Activated CD8-positive, alpha-beta memory T cell treated with anti-CD3 and anti-CD28 coated beads, Interleukin-2, amount 50 U/mL, for 1 hour (primary cell): Measurements from ENCODE around the gene HDX.
"Not testable (repeated sequence)": the region's sequence is repeated elsewhere in the genome, so short reads cannot be mapped to it uniquely, and the experiment has no call there.

ENCODE experiments used
- DNase-seq: peaks from one replicate; pipeline ENCODE4 v3.0.0-alpha.2; 2020; ENCODE audit errors: extremely low read depth

The HDX gene

GRCh38 chrX:84339507-84340364 is 162.5 kb downstream of the HDX start:
- DNase-seq: no peak

- no peak for DNase-seq
Observed at GRCh38 chrX:84336646-84337045, 165.6 kb downstream of the HDX start.

GRCh38 chrX:84335121-84335520 is 167.1 kb downstream of the HDX start:
- no peak for DNase-seq

GRCh38 chrX:84322083-84322827 is 180.0 kb downstream of the HDX start:
- DNase-seq: no peak

GRCh38 chrX:84320614-84321013 is 181.6 kb downstream of the HDX start:
- no peak for DNase-seq

- no peak for DNase-seq
Observed at GRCh38 chrX:84320023-84320422, 182.2 kb downstream of the HDX start.

- DNase-seq: no peak
Observed at GRCh38 chrX:84318661-84319060, 183.6 kb downstream of the HDX start.

GRCh38 chrX:84315946-84316345 is 186.3 kb downstream of the HDX start:
- not testable (repeated sequence) for DNase-seq
